GM12865 (cell line): ENCODE data around the gene UMAD1.

Source experiments
- DNase-seq: peaks from one replicate; pipeline ENCODE4 v3.0.0; 2010; ENCODE audit warnings: low read depth
- H3K4me3 ChIP-seq: 2 replicates; pipeline ENCODE4 v1.5.1; 2011; ENCODE audit warnings: mild to moderate bottlenecking, low read depth, low read length, control low read depth
- CTCF ChIP-seq: IDR thresholded peaks from 2 replicates; pipeline ENCODE4 v1.5.1; 2011; ENCODE audit warnings: low read length, control low read depth, low read depth, inconsistent platforms; ENCODE audit not compliant: insufficient read depth; ENCODE audit errors: missing control alignments

UMAD1 gene

GRCh38 chr7:7876419-7876818, 235.9 kb downstream of the UMAD1 start:
- TF ChIP-seq CTCF: no peak
- H3K4me3 ChIP-seq: no peak overlapping the region
- no peak for DNase-seq

GRCh38 chr7:7881581-7881980, 241.0 kb downstream of the UMAD1 start:
- H3K4me3 ChIP-seq: no peak overlapping the region
- TF ChIP-seq CTCF: no peak
- no peak for DNase-seq

- TF ChIP-seq CTCF: no peak
- DNase-seq: no peak
- H3K4me3 ChIP-seq: no peak overlapping the region
Observed at GRCh38 chr7:7882888-7883287, 242.3 kb downstream of the UMAD1 start.

- H3K4me3 ChIP-seq: no peak overlapping the region
- DNase-seq: no peak
- no peak for TF ChIP-seq CTCF
Observed at GRCh38 chr7:7883394-7883793, 242.8 kb downstream of the UMAD1 start.

- no peak overlapping the region for H3K4me3 ChIP-seq
- DNase-seq: no peak
- no peak for TF ChIP-seq CTCF
Observed at GRCh38 chr7:7884855-7885254, 244.3 kb downstream of the UMAD1 start.

GRCh38 chr7:7889791-7890568, 249.4 kb downstream of the UMAD1 start:
- no peak for TF ChIP-seq CTCF
- no peak for DNase-seq
- H3K4me3 ChIP-seq: no peak overlapping the region
